Stomach (tissue), 9 donors: Measurements from ENCODE around the gene HOXA6. TPM values are rescaled to one million over a fixed set of nuclear protein-coding genes. Genes with fewer than 3 reads are reported as not detected.

Source experiments
- DNase-seq, 2 donors: peaks; one replicate each; pipeline versions ENCODE4 v3.0.0 to v3.0.0-alpha.2; 2013 to 2019
- H3K27ac ChIP-seq, 5 donors: fragments of 200-600 bp in 4 of 5; sonication (generic) in 4 of 5; one replicate each; pipeline ENCODE4 v1.5.1; 2013 to 2019; ENCODE audit warnings: mild to moderate bottlenecking in 1 of 5, moderate library complexity in 1 of 5
- H3K27me3 ChIP-seq, 3 donors: fragments of 200-600 bp; sonication (generic); one replicate each; pipeline ENCODE4 v1.5.1; 2017 to 2019; ENCODE audit warnings: mixed run types in 1 of 3
- H3K36me3 ChIP-seq, 4 donors: fragments of 200-600 bp; sonication (generic); 1 replicate in 3 of 4; 2 replicates in 1 of 4; pipeline ENCODE4 v1.5.1; 2016 to 2019
- H3K4me1 ChIP-seq, 4 donors: fragments of 200-600 bp; sonication (generic); one replicate each; pipeline ENCODE4 v1.5.1; 2016 to 2019
- H3K4me3 ChIP-seq, 4 donors: fragments of 200-600 bp; sonication (generic) in 3 of 4; one replicate each; pipeline ENCODE4 v1.5.1; 2016 to 2019; ENCODE audit warnings: mild to moderate bottlenecking in 1 of 4
- H3K9me3 ChIP-seq, 4 donors: fragments of 200-600 bp; sonication (generic); one replicate each; pipeline ENCODE4 v1.5.1; 2016 to 2019
- EP300 ChIP-seq: sonication (generic); formaldehyde crosslinking; IDR thresholded peaks from one replicate; pipeline ENCODE4 v1.6.1; 2017; ENCODE audit warnings: antibody characterized with exemption
- POLR2A ChIP-seq, 4 donors: fragments of 450-650 bp; IDR thresholded peaks; one replicate each; pipeline ENCODE4 v1.6.1; 2016; ENCODE audit warnings: antibody characterized with exemption in 4 of 4, control low read depth in 2 of 4, mild to moderate bottlenecking in 1 of 4, moderate library complexity in 1 of 4
- POLR2AphosphoS5 ChIP-seq, 3 donors: sonication (generic); formaldehyde crosslinking; IDR thresholded peaks; one replicate each; pipeline ENCODE4 v1.6.1; 2016; ENCODE audit warnings: antibody characterized with exemption in 3 of 3
- WGBS, 5 donors: extraction: QIAGEN DNeasy Blood & Tissue Kit in 3 of 5; methylation state at CpG; one replicate each; pipeline versions ENCODE4 v1.1.5 to v1.1.7; 2013 to 2018; 5-methylcytosine and 5-hydroxymethylcytosine counted together
- intact Hi-C: fragments of 100-400 bp; cut with DNase I; formaldehyde crosslinking; loops from one replicate; pipeline ENCODE4 v1.15.1; 2023; ENCODE audit warnings: low total_unique reads
- polyA plus RNA-seq, 3 donors: library from polyadenylated mRNA; stranded (reverse); fragments of 200-250 nt; gene quantifications; one replicate each; pipeline ENCODE4 v1.2.3, GENCODE V29; 2013
- total RNA-seq, 5 donors: library from RNA; depleted of rRNA; stranded (reverse); fragments of >200 nt; gene quantifications; one replicate each; pipeline versions ENCODE4 v1.1.0 to v1.2.3, GENCODE V29; 2014 to 2016
- TF ChIP-seq, protein P1 (sequence below), 7 experiments: fragments of 450-650 bp in 4 of 7; fragments of 200-600 bp in 3 of 7; sonication (generic) in 3 of 7; IDR thresholded peaks; one replicate each; pipeline ENCODE4 v1.5.1; 2016 to 2019; ENCODE audit warnings: antibody characterized with exemption in 7 of 7, control low read depth in 2 of 7, mild to moderate bottlenecking in 1 of 7
- donor health status: healthy with polysubstance abuse.
- donor health status: Bipolar disorder and iron deficiency.
- donor health status: healthy.

HOXA6 gene
- total and polyA plus RNA-seq, 8 donors = 0.81 to 12.7 (median 3.7) TPM; not detected in 5

DNA sequence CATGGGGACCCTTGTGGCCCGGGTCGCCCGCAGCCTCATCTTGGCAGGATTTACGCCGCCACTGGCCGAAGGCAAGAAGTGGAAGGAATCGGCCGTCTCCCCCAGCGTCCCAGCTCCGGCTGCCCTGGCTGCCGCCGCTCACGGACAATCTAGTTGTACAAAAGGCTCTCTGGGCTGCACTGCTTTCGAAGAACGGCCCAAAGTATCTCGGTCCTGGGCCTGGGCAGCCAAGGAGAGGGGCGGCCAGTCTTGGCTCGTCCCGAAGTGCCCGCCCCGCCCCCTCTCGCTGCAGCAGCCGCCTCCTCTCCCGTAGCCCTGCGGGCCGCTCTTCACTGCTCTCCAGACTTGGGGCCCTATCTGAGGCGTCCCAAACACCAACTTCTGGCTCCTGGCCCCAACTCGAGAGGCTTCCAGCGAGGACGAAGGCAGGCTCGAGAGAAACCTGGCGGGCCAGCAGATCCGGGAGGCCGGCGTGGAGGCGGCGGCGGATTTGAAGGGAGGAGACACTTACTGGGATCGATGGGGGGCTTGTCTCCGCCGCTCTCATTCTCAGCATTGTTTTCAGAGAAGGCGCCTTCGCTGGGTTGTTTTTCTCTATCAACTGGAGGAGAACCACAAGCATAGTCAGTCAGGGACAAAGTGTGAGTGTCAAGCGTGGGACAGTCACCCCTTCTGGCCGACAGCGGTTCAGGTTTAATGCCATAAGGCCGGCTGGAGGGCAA lies 17.0 kb upstream of the HOXA6 start:
- no peak for DNase-seq
- WGBS, 5 donors = 6 to 14% (median 10%) methylated on average over 32 to 47 of the region's 47 CpGs
- intact Hi-C loops = loop anchor here (5.0 kb wide), 2 partner anchors 482 to 797 kb away; no protein-coding TSS in a partner anchor
- Histone ChIP-seq H3K4me3 (peak overlapping the region; percentile 16 to 41 (median 28)), H3K27me3 (peaks cover 48 to 100% (median 93%) of the 10 kb centered on the region in 3 donors), H3K9me3 (peaks cover 0 to 24% (median 9%) of the 10 kb centered on the region in 4 donors), H3K36me3 (no peaks in the 10 kb centered on the region), H3K4me1 (peaks cover 17 to 57% (median 51%) of the 10 kb centered on the region in 4 donors), H3K27ac (peak overlapping the region in 1 of 5 donors; percentile 6)
- TF ChIP-seq POLR2A (IDR thresholded peaks at IDR 0.05) = no peak
- no peak for TF ChIP-seq EP300
- TF ChIP-seq, protein P1, sequence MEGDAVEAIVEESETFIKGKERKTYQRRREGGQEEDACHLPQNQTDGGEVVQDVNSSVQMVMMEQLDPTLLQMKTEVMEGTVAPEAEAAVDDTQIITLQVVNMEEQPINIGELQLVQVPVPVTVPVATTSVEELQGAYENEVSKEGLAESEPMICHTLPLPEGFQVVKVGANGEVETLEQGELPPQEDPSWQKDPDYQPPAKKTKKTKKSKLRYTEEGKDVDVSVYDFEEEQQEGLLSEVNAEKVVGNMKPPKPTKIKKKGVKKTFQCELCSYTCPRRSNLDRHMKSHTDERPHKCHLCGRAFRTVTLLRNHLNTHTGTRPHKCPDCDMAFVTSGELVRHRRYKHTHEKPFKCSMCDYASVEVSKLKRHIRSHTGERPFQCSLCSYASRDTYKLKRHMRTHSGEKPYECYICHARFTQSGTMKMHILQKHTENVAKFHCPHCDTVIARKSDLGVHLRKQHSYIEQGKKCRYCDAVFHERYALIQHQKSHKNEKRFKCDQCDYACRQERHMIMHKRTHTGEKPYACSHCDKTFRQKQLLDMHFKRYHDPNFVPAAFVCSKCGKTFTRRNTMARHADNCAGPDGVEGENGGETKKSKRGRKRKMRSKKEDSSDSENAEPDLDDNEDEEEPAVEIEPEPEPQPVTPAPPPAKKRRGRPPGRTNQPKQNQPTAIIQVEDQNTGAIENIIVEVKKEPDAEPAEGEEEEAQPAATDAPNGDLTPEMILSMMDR (IDR thresholded peaks at IDR 0.05) = no peak
- TF ChIP-seq POLR2AphosphoS5 (IDR thresholded peaks at IDR 0.05) = no peak

DNA sequence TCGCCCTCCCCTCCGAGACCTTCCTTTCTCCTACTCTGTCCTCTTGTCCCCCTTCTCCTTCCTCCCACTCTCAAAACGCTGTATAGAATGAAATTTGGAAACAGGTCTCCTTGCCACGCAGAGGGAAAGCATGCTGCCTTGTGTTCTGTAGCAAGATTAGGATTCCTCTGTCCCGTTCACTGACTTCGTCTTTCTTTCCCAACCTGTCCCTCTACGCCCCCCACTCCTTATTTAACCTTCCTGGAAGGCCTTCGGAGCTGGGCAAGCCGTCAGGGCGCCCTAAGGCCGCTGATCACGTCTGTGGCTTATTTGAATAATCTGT lies 16.4 kb upstream of the HOXA6 start:
- intact Hi-C loops = loop anchor here (5.0 kb wide), 2 partner anchors 482 to 797 kb away; no protein-coding TSS in a partner anchor
- peak overlapping the region in 1 of 5 donors; percentile 6 for H3K27ac ChIP-seq
- H3K27me3 ChIP-seq = peaks cover 42 to 100% (median 93%) of the 10 kb centered on the region in 3 donors
- TF ChIP-seq, protein P1 (IDR thresholded peaks at IDR 0.05) = no peak
- TF ChIP-seq POLR2AphosphoS5 (IDR thresholded peaks at IDR 0.05) = no peak
- TF ChIP-seq EP300 = no peak
- TF ChIP-seq POLR2A (IDR thresholded peaks at IDR 0.05) = no peak
- DNase-seq = no peak
- H3K4me1 ChIP-seq = peaks cover 16 to 53% (median 46%) of the 10 kb centered on the region in 4 donors
- H3K36me3 ChIP-seq = no peaks in the 10 kb centered on the region
- peak overlapping the region in 3 of 4 donors; percentile 23 to 41 (median 32) for H3K4me3 ChIP-seq
- WGBS, 5 donors = 18 to 39% (median 27%) methylated on average over 12 of the region's 12 CpGs
- peaks cover 0 to 21% (median 9%) of the 10 kb centered on the region in 4 donors for H3K9me3 ChIP-seq

DNA sequence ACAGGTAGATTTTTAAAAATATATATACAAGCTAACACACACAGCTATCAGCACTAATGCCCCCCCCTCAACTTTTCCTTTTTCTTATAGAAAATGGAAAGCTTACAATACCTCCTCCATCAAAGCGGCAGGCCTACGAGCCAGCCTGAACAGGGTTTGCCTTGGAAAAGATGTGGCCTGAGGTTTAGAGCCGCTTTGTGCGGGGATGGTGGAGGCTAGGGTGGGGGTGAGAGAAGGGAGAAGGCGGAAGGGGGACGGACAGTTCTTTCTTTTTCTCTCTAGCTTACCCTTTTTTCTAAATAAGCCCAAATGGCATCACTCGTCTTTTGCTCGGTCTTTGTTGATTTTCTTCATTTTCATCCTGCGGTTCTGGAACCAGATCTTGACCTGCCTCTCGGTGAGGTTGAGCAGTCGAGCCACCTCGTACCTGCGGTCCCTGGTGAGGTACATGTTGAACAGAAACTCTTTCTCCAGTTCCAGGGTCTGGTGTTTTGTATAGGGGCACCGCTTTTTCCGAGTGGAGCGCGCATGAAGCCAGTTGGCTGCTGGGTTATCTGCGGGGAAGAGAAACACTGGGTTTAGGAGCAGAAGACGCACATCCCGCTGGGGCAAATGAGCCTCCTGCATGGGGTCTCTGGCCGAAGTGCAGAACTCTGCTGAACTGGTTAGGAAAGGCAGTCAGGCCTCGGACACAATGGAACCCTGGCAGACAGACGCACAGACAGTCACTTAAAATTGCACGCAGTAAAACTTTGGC lies 15.9 kb upstream of the HOXA6 start:
- TF ChIP-seq POLR2A (IDR thresholded peaks at IDR 0.05) (no peak), EP300 (no peak), POLR2AphosphoS5 (IDR thresholded peaks at IDR 0.05) (no peak)
- TF ChIP-seq, protein P1 (IDR thresholded peaks at IDR 0.05) = no peak
- H3K36me3 ChIP-seq = no peaks in the 10 kb centered on the region
- H3K4me3 ChIP-seq = peak overlapping the region in 2 of 4 donors; percentile 23 to 41
- intact Hi-C loops = loop anchor here (5.0 kb wide), 2 partner anchors 481 to 796 kb away; no protein-coding TSS in a partner anchor
- peaks cover 41 to 100% (median 91%) of the 10 kb centered on the region in 3 donors for H3K27me3 ChIP-seq
- H3K27ac ChIP-seq = no peak overlapping the region
- peaks cover 0 to 21% (median 9%) of the 10 kb centered on the region in 4 donors for H3K9me3 ChIP-seq
- WGBS, 5 donors = 40 to 49% (median 42%) methylated on average over 24 of the region's 24 CpGs
- DNase-seq = no peak
- H3K4me1 ChIP-seq = peaks cover 16 to 53% (median 47%) of the 10 kb centered on the region in 4 donors

DNA sequence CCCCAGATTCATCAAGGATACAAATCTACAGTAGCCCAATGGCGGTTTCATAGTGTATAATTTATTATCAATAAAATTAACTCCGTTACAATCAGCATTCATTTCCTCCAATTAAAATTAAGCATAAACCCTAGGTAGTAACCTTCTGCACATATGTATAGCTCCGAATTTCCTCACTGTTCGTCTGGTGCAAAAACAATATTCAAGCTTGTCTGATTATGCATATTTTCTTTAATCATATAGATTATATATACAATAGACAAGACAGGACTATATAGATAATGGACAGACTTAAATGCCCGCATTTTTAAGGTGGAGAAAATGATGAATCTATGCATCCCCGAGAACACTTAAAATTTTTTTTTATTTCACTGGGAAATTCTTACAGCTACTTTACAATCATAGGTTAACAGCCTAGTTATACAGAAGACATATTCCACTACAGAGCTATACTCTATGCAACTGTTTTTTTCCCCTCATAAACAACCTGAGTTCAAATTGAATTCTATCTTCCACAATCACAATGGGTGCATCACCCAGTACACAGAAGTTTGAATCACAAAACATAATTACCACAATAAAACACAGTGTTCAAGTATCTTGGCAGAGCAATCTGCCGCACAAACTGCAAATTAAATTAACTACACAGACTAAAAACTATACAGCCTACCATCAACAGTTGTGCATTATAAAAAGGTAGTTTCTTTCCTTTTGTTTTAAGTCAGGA lies 15.2 kb upstream of the HOXA6 start:
- DNase-seq = no peak
- 58 to 72% (median 64%) methylated on average over 7 of the region's 7 CpGs for WGBS, 5 donors
- intact Hi-C loops = loop anchor here (5.0 kb wide), 2 partner anchors 480 to 795 kb away; no protein-coding TSS in a partner anchor
- Histone ChIP-seq H3K9me3 (peaks cover 0 to 21% (median 9%) of the 10 kb centered on the region in 4 donors), H3K4me1 (peaks cover 16 to 54% (median 48%) of the 10 kb centered on the region in 4 donors), H3K27ac (peak overlapping the region in 1 of 5 donors; percentile 99), H3K36me3 (no peaks in the 10 kb centered on the region), H3K4me3 (no peak overlapping the region), H3K27me3 (peaks cover 38 to 100% (median 91%) of the 10 kb centered on the region in 3 donors)
- TF ChIP-seq POLR2AphosphoS5 (IDR thresholded peaks at IDR 0.05) (no peak), EP300 (no peak), POLR2A (IDR thresholded peaks at IDR 0.05) (no peak)
- TF ChIP-seq, protein P1 (IDR thresholded peaks at IDR 0.05) = no peak
